ENCODE measurements around the gene ADAM12. TPM values are rescaled to one million over a fixed set of nuclear protein-coding genes. Genes with fewer than 3 reads are reported as not detected.

ADAM12 gene
- total and polyA plus RNA-seq, 9 of the 15 experiments (the other 6 are each of a cell fraction or from before 2014, with no cell fraction given) = not detected

DNA sequence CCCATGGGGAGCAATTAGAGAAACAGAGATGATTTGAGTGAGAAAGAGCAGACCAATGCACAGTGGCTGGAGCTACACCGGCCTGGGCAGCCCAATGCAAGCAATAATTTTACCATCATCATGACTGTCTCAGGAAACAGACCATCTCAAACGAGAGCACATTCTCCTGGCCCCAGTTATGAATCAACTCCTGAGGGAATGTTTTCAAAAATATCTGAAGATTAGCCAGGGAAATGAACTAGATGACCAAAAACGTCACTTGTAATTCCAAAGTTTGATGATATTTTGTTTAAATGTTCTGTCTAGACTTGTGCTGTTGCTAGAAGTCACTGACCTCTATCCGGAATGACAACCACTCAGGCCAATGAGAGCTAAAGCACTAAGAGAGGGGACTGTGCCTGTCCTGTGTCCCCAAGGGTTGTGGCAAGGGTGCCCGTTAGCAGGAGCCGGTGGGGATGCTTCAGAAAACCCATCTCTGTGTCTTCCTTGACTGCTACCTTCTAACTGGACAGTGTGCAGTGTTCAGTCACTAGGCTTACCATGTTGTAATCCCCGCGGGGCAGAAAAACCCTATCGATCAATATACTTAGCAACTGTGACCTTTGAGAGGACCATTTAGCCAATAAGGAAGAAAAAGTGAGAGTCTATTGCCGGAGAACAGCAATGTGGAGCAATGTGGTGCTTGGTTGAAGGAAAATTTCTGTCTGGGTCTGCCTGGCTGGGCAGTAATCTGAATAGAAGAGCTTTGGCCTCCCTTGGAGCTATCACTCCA lies 202.4 kb downstream of the ADAM12 start:
- intact Hi-C loops (cut with micrococcal nuclease) (loop anchor here (10.0 kb wide), 1 partner anchor 219 kb away; no protein-coding TSS in a partner anchor), in situ Hi-C loops (cut with MboI) (no loop called here)
- Histone ChIP-seq H3K9ac (ENCODE audit: insufficient read depth in 1 of 2, low read depth in 2 of 2, low read length in 2 of 2) (no peak overlapping the region), H2AFZ (ENCODE audit: low read depth, low read length) (no peak overlapping the region), H3K9me3 (replicated peaks; ENCODE audit: control insufficient read depth, insufficient read depth, low read depth, low read length) (no peaks in the 10 kb centered on the region), H3K79me2 (ENCODE audit: control insufficient read depth, insufficient read depth, low read length) (no peaks in the 10 kb centered on the region), H3K4me2 (ENCODE audit: insufficient read depth, low read length) (no peak overlapping the region), H3K4me1 (replicated peaks in 1 of 2; ENCODE audit: control insufficient read depth in 2 of 2, insufficient read depth in 2 of 2, low read length in 2 of 2) (no peaks in the 10 kb centered on the region; a peak in 2 of 5 replicates), H3K36me3 (ENCODE audit: control insufficient read depth, insufficient read depth, low read length) (no peaks in the 10 kb centered on the region), H3K4me3 (no peak overlapping the region), H3K27ac (ENCODE audit: extremely low read depth, low read depth, low read length) (no peak overlapping the region), H3K9me1 (ENCODE audit: control insufficient read depth, insufficient read depth, low read length) (no peaks in the 10 kb centered on the region), H4K20me1 (replicated peaks; ENCODE audit: control insufficient read depth, insufficient read depth, low read length) (no peaks in the 10 kb centered on the region), H3K27me3 (ENCODE audit: control insufficient read depth in 2 of 2, insufficient read depth in 2 of 2, low read length in 2 of 2) (peaks cover 0 to 9% of the 10 kb centered on the region in 2 experiments; a peak in 2 of 5 replicates)
- DNase-seq (ENCODE audit: extremely low read depth in 1 of 4, low spot score in 3 of 4) (no peak), FAIRE-seq (no peak), ATAC-seq (no peak)
- BruUV-seq (replicated peaks) = no TSS peak
- CTCF ChIA-PET (ENCODE audit: low intra/inter-chr PET ratio) = no interaction called here
- WGBS (ENCODE audit: insufficient coverage, low coverage, missing lambda C conversion rate) = 13% methylated on average over 7 of the region's 10 CpGs
- TF ChIP-seq ZNF311 (CRISPR knock-in tag; IDR thresholded peaks at IDR 0.05) (no peak), SMARCA5 (IDR thresholded peaks at IDR 0.05) (no peak)
- POLR2A ChIA-PET = no interaction called here

- Histone ChIP-seq H3K4me2 (ENCODE audit: insufficient read depth, low read length) (no peak overlapping the region), H3K9ac (ENCODE audit: insufficient read depth in 1 of 2, low read depth in 2 of 2, low read length in 2 of 2) (no peak overlapping the region), H4K20me1 (replicated peaks; ENCODE audit: control insufficient read depth, insufficient read depth, low read length) (no peaks in the 10 kb centered on the region; the same call in 1 of the 2 replicates), H3K9me1 (ENCODE audit: control insufficient read depth, insufficient read depth, low read length) (no peaks in the 10 kb centered on the region), H2AFZ (ENCODE audit: low read depth, low read length) (no peak overlapping the region), H3K27ac (ENCODE audit: extremely low read depth, low read depth, low read length) (no peak overlapping the region), H3K9me3 (replicated peaks; ENCODE audit: control insufficient read depth, insufficient read depth, low read depth, low read length) (no peaks in the 10 kb centered on the region), H3K27me3 (ENCODE audit: control insufficient read depth in 2 of 2, insufficient read depth in 2 of 2, low read length in 2 of 2) (peaks cover 0 to 9% of the 10 kb centered on the region in 2 experiments; a peak in 2 of 5 replicates), H3K79me2 (ENCODE audit: control insufficient read depth, insufficient read depth, low read length) (no peaks in the 10 kb centered on the region), H3K36me3 (ENCODE audit: control insufficient read depth, insufficient read depth, low read length) (no peaks in the 10 kb centered on the region), H3K4me1 (replicated peaks in 1 of 2; ENCODE audit: control insufficient read depth in 2 of 2, insufficient read depth in 2 of 2, low read length in 2 of 2) (no peaks in the 10 kb centered on the region), H3K4me3 (no peak overlapping the region)
- 5% methylated on average over 6 of the region's 6 CpGs for WGBS (ENCODE audit: insufficient coverage, low coverage, missing lambda C conversion rate)
- TF ChIP-seq NBN (IDR thresholded peaks at IDR 0.05; ENCODE audit: low read depth) (no peak), HDGF (IDR thresholded peaks at IDR 0.05) (no peak), GABPA (tag; conservative IDR thresholded peaks at IDR 0.05; ENCODE audit: low read depth) (no peak), CREB1 (IDR thresholded peaks at IDR 0.05) (no peak), CREB1 (CRISPR knock-in tag; IDR thresholded peaks at IDR 0.05) (no peak), ZNF197 (CRISPR knock-in tag; IDR thresholded peaks at IDR 0.05; ENCODE audit: low read depth) (no peak), BRD9 (IDR thresholded peaks at IDR 0.05; ENCODE audit: low read depth, partially characterized antibody) (no peak), MBD2 (IDR thresholded peaks at IDR 0.05; ENCODE audit: borderline replicate concordance, low read depth) (no peak), NFYB (IDR thresholded peaks at IDR 0.05; ENCODE audit: extremely low read depth, insufficient read length) (no peak)
- no peak for FAIRE-seq
- no peak for ATAC-seq
- DNase-seq (ENCODE audit: extremely low read depth in 1 of 4, low spot score in 3 of 4) = no peak
- CTCF ChIA-PET (ENCODE audit: low intra/inter-chr PET ratio) = no interaction called here
- intact Hi-C loops (cut with micrococcal nuclease) = loop anchor here (10.0 kb wide), 1 partner anchor 223 kb away; no protein-coding TSS in a partner anchor
- in situ Hi-C loops (cut with MboI) = no loop called here
- no TSS peak for BruUV-seq (replicated peaks)
- POLR2A ChIA-PET = no interaction called here
These were observed 206.7 kb downstream of the ADAM12 start for GRCh38 chr10:126181626-126182025.

Data from K562 (cell line).